SU-DHL-6 (cell line): Measurements from ENCODE around the gene HIF3A.

Experiments used
- H2AFZ ChIP-seq: fragments of 200-600 bp; sonication (generic); 2 replicates; pipeline ENCODE4 v1.6.1; 2014; ENCODE audit warnings: low read depth, mild to moderate bottlenecking, moderate library complexity, mixed read lengths, antibody characterized with exemption, low read length; ENCODE audit not compliant: severe bottlenecking
- H3F3A ChIP-seq: fragments of 200-600 bp; shearing (Covaris generic); 2 replicates; pipeline ENCODE4 v1.6.0; 2016; ENCODE audit warnings: antibody characterized with exemption, mild to moderate bottlenecking; ENCODE audit not compliant: insufficient read depth
- H3K27ac ChIP-seq: fragments of 200-600 bp; sonication (generic); 2 replicates; pipeline ENCODE4 v1.5.1; 2016; ENCODE audit warnings: low read depth, mild to moderate bottlenecking, low read length, moderate library complexity, mixed read lengths
- H3K27me3 ChIP-seq: fragments of 200-600 bp; sonication (generic), shearing (Covaris generic); 2 replicates; pipeline ENCODE4 v1.6.0; 2014; ENCODE audit warnings: mild to moderate bottlenecking, low read length
- H3K36me3 ChIP-seq: fragments of 200-600 bp; sonication (generic); 2 replicates; pipeline ENCODE4 v1.6.1; 2014; ENCODE audit warnings: mild to moderate bottlenecking, low read length, mixed read lengths
- H3K4me2 ChIP-seq: fragments of 300-600, 200-600 bp; shearing (Covaris generic), sonication (generic); 2 replicates; pipeline ENCODE4 v1.6.0; 2014; ENCODE audit warnings: low read length, low read depth, mild to moderate bottlenecking; ENCODE audit not compliant: poor library complexity, severe bottlenecking
- H3K4me3 ChIP-seq: fragments of 200-600 bp; sonication (generic); 2 replicates; pipeline ENCODE4 v1.5.1; 2014; ENCODE audit warnings: antibody characterized with exemption, low read length, mild to moderate bottlenecking, mixed read lengths; ENCODE audit not compliant: insufficient read depth, poor library complexity, severe bottlenecking
- H3K79me2 ChIP-seq: fragments of 200-600 bp; sonication (generic); 2 replicates; pipeline ENCODE4 v1.6.1; 2014; ENCODE audit warnings: mild to moderate bottlenecking, low read length, moderate library complexity; ENCODE audit not compliant: insufficient read depth
- H3K9ac ChIP-seq: fragments of 200-600 bp; sonication (generic); 2 replicates; pipeline ENCODE4 v1.7.0; 2014; ENCODE audit warnings: mild to moderate bottlenecking, low read length
- H3K9me2 ChIP-seq: fragments of 200-600 bp; sonication (generic); replicated peaks from 2 replicates; pipeline ENCODE4 v1.6.1; 2014; ENCODE audit warnings: low read length; ENCODE audit not compliant: insufficient read depth
- H3K9me3 ChIP-seq: fragments of 200-600 bp; sonication (generic); 2 replicates; pipeline ENCODE4 v1.6.1; 2014; ENCODE audit warnings: low read length, mixed read lengths; ENCODE audit not compliant: insufficient read depth
- H4K20me1 ChIP-seq: fragments of 200-600 bp; sonication (generic); 2 replicates; pipeline ENCODE4 v1.6.1; 2014; ENCODE audit warnings: low read depth, mild to moderate bottlenecking, antibody characterized with exemption, low read length, moderate library complexity, mixed read lengths
- EZH2phosphoT487 ChIP-seq: fragments of 200-600 bp; sonication (generic), shearing (Covaris generic); conservative IDR thresholded peaks from 2 replicates; pipeline ENCODE4 v1.6.1; 2018; ENCODE audit warnings: mild to moderate bottlenecking, antibody characterized with exemption, low read length, moderate library complexity, mixed read lengths
- TF ChIP-seq, protein P1 (sequence below): fragments of 200-600 bp; sonication (generic); IDR thresholded peaks from one replicate; pipeline ENCODE4 v1.5.1; 2017; ENCODE audit warnings: antibody characterized with exemption, mild to moderate bottlenecking, low read length, moderate library complexity; ENCODE audit not compliant: insufficient read depth, poor library complexity, severe bottlenecking

The HIF3A gene

DNA sequence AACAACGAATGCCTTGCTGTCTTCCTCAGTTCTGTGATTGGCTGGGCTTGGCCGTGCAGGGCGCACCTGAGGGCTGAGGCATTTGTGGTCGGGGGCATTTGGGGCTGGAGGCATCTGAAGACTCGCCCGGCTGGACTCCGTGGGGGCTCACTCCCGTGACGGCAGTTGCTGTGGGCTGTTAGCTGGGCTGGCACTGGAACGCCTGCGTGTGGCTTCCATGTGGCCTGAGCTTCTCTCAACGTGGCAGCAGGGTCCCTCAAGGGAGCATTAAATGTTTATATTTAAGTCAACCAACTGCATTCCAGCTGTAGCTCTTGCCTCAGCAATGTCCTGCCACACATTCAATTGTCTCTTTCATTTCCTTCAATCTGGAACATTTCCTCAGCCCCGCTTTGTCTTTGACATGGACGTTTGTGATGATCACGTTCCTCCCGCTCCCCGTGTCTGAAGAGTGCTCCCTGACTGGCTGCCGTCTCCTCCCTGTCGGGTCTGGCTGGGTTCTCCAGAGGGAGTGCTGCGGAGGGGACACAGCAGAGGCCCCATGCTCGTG lies 95.5 kb downstream of the HIF3A start:
- Histone ChIP-seq H3K9me2 (no peaks in the 10 kb centered on the region), H2AFZ (no peak overlapping the region), H3K79me2 (no peaks in the 10 kb centered on the region), H3K9ac (no peak overlapping the region), H3K36me3 (no peaks in the 10 kb centered on the region), H3F3A (peaks cover 8% of the 10 kb centered on the region), H3K4me2 (no peak overlapping the region), H3K4me3 (no peak overlapping the region), H4K20me1 (no peaks in the 10 kb centered on the region), H3K9me3 (no peaks in the 10 kb centered on the region), H3K27me3 (no peaks in the 10 kb centered on the region), H3K27ac (no peak overlapping the region)
- TF ChIP-seq, protein P1, sequence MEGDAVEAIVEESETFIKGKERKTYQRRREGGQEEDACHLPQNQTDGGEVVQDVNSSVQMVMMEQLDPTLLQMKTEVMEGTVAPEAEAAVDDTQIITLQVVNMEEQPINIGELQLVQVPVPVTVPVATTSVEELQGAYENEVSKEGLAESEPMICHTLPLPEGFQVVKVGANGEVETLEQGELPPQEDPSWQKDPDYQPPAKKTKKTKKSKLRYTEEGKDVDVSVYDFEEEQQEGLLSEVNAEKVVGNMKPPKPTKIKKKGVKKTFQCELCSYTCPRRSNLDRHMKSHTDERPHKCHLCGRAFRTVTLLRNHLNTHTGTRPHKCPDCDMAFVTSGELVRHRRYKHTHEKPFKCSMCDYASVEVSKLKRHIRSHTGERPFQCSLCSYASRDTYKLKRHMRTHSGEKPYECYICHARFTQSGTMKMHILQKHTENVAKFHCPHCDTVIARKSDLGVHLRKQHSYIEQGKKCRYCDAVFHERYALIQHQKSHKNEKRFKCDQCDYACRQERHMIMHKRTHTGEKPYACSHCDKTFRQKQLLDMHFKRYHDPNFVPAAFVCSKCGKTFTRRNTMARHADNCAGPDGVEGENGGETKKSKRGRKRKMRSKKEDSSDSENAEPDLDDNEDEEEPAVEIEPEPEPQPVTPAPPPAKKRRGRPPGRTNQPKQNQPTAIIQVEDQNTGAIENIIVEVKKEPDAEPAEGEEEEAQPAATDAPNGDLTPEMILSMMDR = no peak
- TF ChIP-seq EZH2phosphoT487 = no peak

DNA sequence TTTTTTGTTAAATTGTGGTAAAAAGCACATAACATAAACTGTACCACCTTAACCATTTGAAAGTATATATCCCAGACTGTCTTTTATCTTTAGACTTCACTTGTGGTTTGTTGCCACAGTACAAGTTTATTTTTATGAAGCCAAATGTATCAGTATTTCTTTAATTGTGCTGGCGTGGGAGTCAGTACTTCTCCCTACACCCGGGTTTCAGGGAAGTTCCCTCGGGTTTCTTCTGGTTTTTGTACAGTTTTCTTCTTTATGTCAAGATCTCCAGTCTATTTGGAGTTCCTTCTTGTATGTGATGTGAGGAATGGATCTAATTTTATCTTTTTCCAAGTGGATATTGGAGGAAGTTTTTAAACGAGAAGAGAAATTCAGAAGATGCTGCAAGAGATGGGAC lies 96.0 kb downstream of the HIF3A start:
- Histone ChIP-seq H3K27me3 (no peaks in the 10 kb centered on the region), H3K4me2 (no peak overlapping the region), H3K36me3 (no peaks in the 10 kb centered on the region), H3K4me3 (no peak overlapping the region), H3K9ac (no peak overlapping the region), H3K9me3 (no peaks in the 10 kb centered on the region), H4K20me1 (no peaks in the 10 kb centered on the region), H2AFZ (no peak overlapping the region), H3F3A (peaks cover 8% of the 10 kb centered on the region), H3K79me2 (no peaks in the 10 kb centered on the region), H3K9me2 (no peaks in the 10 kb centered on the region), H3K27ac (no peak overlapping the region)
- no peak for TF ChIP-seq EZH2phosphoT487
- TF ChIP-seq, protein P1 = no peak
